ENCODE data around the gene GALNT17.

The GALNT17 gene

GRCh38 chr7:71298378-71298777, 166.4 kb downstream of the GALNT17 start:
- Mint-ChIP-seq H3K36me3 (ENCODE audit: low read depth) (no peaks in the 10 kb centered on the region), H3K9me3 (no peaks in the 10 kb centered on the region), H3K4me1 (peaks cover 28% of the 10 kb centered on the region), H3K27me3 (ENCODE audit: low read depth) (peaks cover 21% of the 10 kb centered on the region), H3K27ac (no peak overlapping the region), H3K4me3 (no peak overlapping the region)
- TF ChIP-seq CTCF (IDR thresholded peaks at IDR 0.05; ENCODE audit: unreplicated experiment in 3 of 3): no peak

- Mint-ChIP-seq H3K4me1 (peaks cover 35% of the 10 kb centered on the region), H3K27me3 (ENCODE audit: low read depth) (peaks cover 17% of the 10 kb centered on the region), H3K27ac (peak overlapping the region; percentile 86 to 94 (median 93)), H3K36me3 (ENCODE audit: low read depth) (no peaks in the 10 kb centered on the region), H3K4me3 (no peak overlapping the region), H3K9me3 (no peaks in the 10 kb centered on the region)
- TF ChIP-seq CTCF (IDR thresholded peaks at IDR 0.05; ENCODE audit: unreplicated experiment in 3 of 3): no peak
Observed at GRCh38 chr7:71300086-71300485, 168.1 kb downstream of the GALNT17 start.

- Mint-ChIP-seq H3K36me3 (ENCODE audit: low read depth) (no peaks in the 10 kb centered on the region), H3K27me3 (ENCODE audit: low read depth) (peaks cover 13% of the 10 kb centered on the region), H3K4me1 (peaks cover 35% of the 10 kb centered on the region), H3K27ac (peak overlapping the region; percentile 86 to 94 (median 93)), H3K9me3 (no peaks in the 10 kb centered on the region), H3K4me3 (no peak overlapping the region)
- TF ChIP-seq CTCF (IDR thresholded peaks at IDR 0.05; ENCODE audit: unreplicated experiment in 3 of 3): no peak
Observed at GRCh38 chr7:71300603-71301002, 168.7 kb downstream of the GALNT17 start.

- Mint-ChIP-seq H3K27me3 (ENCODE audit: low read depth) (peaks cover 9% of the 10 kb centered on the region), H3K36me3 (ENCODE audit: low read depth) (no peaks in the 10 kb centered on the region), H3K4me3 (no peak overlapping the region)
Observed at GRCh38 chr7:71301167-71301566, 169.2 kb downstream of the GALNT17 start.

GRCh38 chr7:71303566-71303965, 171.6 kb downstream of the GALNT17 start:
- H3K4me1 Mint-ChIP-seq: peaks cover 52% of the 10 kb centered on the region
- H3K27me3 Mint-ChIP-seq (ENCODE audit: low read depth): peaks cover 4% of the 10 kb centered on the region
- no peak for TF ChIP-seq CTCF (IDR thresholded peaks at IDR 0.05; ENCODE audit: unreplicated experiment in 3 of 3)
- H3K9me3 Mint-ChIP-seq: no peaks in the 10 kb centered on the region
- H3K36me3 Mint-ChIP-seq (ENCODE audit: low read depth): no peaks in the 10 kb centered on the region
- peak overlapping the region in 1 of 3 experiments; percentile 16 for H3K4me3 Mint-ChIP-seq
- H3K27ac Mint-ChIP-seq: peak overlapping the region; percentile 36 to 73 (median 38)

More at GRCh38 chr7:71301167-71301566, 169.2 kb downstream of the GALNT17 start:
- Mint-ChIP-seq H3K4me1 (peaks cover 37% of the 10 kb centered on the region), H3K27ac (peak overlapping the region in 1 of 3 experiments; percentile 86), H3K9me3 (no peaks in the 10 kb centered on the region)
- no peak for TF ChIP-seq CTCF (IDR thresholded peaks at IDR 0.05; ENCODE audit: unreplicated experiment in 3 of 3)

- peaks cover 3% of the 10 kb centered on the region for H3K27me3 Mint-ChIP-seq (ENCODE audit: low read depth)
- H3K4me3 Mint-ChIP-seq: no peak overlapping the region
- peaks cover 68% of the 10 kb centered on the region for H3K4me1 Mint-ChIP-seq
- H3K9me3 Mint-ChIP-seq: peaks cover 9% of the 10 kb centered on the region
- TF ChIP-seq CTCF (IDR thresholded peaks at IDR 0.05; ENCODE audit: unreplicated experiment in 3 of 3): no peak
- H3K27ac Mint-ChIP-seq: peak overlapping the region; percentile 7 to 41 (median 29)
- peaks cover 4% of the 10 kb centered on the region for H3K36me3 Mint-ChIP-seq (ENCODE audit: low read depth)
Observed at GRCh38 chr7:71308096-71308495, 176.2 kb downstream of the GALNT17 start.
